Esophagus muscularis mucosa (tissue), 4 donors: Measurements from ENCODE around the gene S100A7. TPM values are rescaled to one million over a fixed set of nuclear protein-coding genes. Genes with fewer than 3 reads are reported as not detected.
"Not testable (repeated sequence)": the region's sequence is repeated elsewhere in the genome, so short reads cannot be mapped to it uniquely, and the experiment has no call there.

ENCODE experiments used
- DNase-seq: peaks from one replicate; pipeline ENCODE4 v3.0.0-alpha.2; 2017; ENCODE audit errors: extremely low spot score
- H3K27ac ChIP-seq, 4 donors: fragments of 200-600 bp; sonication (generic); replicated peaks in 1 of 4; 1 replicate in 3 of 4; 2 replicates in 1 of 4; pipeline ENCODE4 v1.5.1; 2016 to 2019; ENCODE audit warnings: mild to moderate bottlenecking in 1 of 4
- H3K27me3 ChIP-seq, 4 donors: fragments of 200-600 bp; sonication (generic); one replicate each; pipeline versions ENCODE4 v1.5.1 to v1.6.0; 2016 to 2019
- H3K36me3 ChIP-seq, 4 donors: fragments of 200-600 bp; sonication (generic); one replicate each; pipeline ENCODE4 v1.5.1; 2016 to 2019
- H3K4me1 ChIP-seq, 4 donors: fragments of 200-600 bp; sonication (generic); one replicate each; pipeline ENCODE4 v1.5.1; 2016 to 2019
- H3K4me3 ChIP-seq, 4 donors: fragments of 200-600 bp; sonication (generic); 1 replicate in 2 of 4; 2 replicates in 2 of 4; pipeline ENCODE4 v1.5.1; 2016 to 2019; ENCODE audit warnings: mild to moderate bottlenecking in 4 of 4, moderate library complexity in 1 of 4
- H3K9me3 ChIP-seq, 4 donors: fragments of 200-600 bp; sonication (generic); 1 replicate in 3 of 4; 2 replicates in 1 of 4; pipeline ENCODE4 v1.5.1; 2016 to 2019
- EP300 ChIP-seq: sonication (generic); formaldehyde crosslinking; IDR thresholded peaks from one replicate; pipeline ENCODE4 v1.6.1; 2017; ENCODE audit warnings: antibody characterized with exemption
- POLR2A ChIP-seq: fragments of 450-650 bp; IDR thresholded peaks from one replicate; pipeline ENCODE4 v1.6.1; 2017; ENCODE audit warnings: antibody characterized with exemption, moderate library complexity, mild to moderate bottlenecking, low read depth
- POLR2AphosphoS5 ChIP-seq, 2 donors: sonication (generic); formaldehyde crosslinking; IDR thresholded peaks; one replicate each; pipeline ENCODE4 v1.6.1; 2017; ENCODE audit warnings: antibody characterized with exemption in 2 of 2
- WGBS: methylation state at CpG from one replicate; pipeline ENCODE4 v1.1.5; 2018; 5-methylcytosine and 5-hydroxymethylcytosine counted together
- intact Hi-C: fragments of 100-400 bp; cut with DNase I; formaldehyde crosslinking; loops from one replicate; pipeline ENCODE4 v1.15.1; 2023
- total RNA-seq, 4 donors: library from RNA; depleted of rRNA; stranded (reverse); fragments of >200 nt; gene quantifications; one replicate each; pipeline versions ENCODE4 v1.1.0 to v1.2.1, GENCODE V29; 2016
- TF ChIP-seq, protein P1 (sequence below), 3 experiments: fragments of 200-600 bp in 2 of 3; fragments of 450-650 bp in 1 of 3; sonication (generic) in 2 of 3; IDR thresholded peaks; one replicate each; pipeline ENCODE4 v1.5.1; 2017 to 2019; ENCODE audit warnings: antibody characterized with exemption in 3 of 3, mild to moderate bottlenecking in 2 of 3, moderate library complexity in 1 of 3

S100A7 gene
- total RNA-seq, 4 donors from 2014 or later: not detected

DNA sequence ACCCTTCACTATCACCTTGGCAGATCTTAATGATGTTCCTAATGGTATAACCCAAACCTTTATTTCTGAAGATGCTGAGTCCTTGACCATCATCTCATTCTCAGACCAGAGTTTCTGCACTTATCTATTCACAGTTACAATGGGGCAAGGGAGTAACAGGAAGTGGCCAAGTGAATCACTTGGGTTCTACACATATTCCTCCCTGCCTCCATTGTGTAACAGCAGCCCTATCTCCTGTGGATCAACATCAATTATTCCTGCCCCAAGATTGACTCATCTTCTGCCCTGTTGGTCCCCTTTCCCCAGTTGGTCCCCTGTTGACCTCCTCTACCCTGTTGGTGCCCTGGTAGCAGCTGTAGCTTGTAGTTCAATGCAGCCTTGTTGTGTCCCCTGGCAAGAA is 10.3 kb upstream of the S100A7 start:
- H3K36me3 ChIP-seq: no peaks in the 10 kb centered on the region
- H3K27ac ChIP-seq: no peak overlapping the region
- intact Hi-C loops: no loop called here

DNA sequence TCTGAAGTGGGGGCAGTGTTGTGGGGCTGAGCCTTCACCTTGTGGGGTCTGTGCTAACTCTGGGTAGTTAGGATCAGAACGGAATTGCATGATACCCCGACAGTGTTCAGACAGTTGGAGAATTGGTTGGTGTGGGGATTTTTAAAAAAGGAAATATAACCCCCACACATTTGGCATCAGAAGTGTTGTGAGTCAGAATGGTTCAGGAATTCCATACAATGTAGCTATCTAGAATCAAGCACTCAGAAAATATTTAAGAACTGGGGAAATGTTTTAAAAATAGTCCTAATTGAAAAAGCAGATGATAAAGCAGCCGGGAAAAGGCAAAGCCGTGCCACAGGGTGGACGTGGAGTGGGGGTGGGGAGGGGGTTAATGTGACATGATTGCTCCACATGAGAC is 6.5 kb upstream of the S100A7 start:
- no peak overlapping the region for H3K4me3 ChIP-seq
- H3K9me3 ChIP-seq: peaks cover 0 to 12% (median 5%) of the 10 kb centered on the region in 4 donors
- TF ChIP-seq EP300 (no peak), POLR2AphosphoS5 (IDR thresholded peaks at IDR 0.05) (no peak), POLR2A (no peak)
- TF ChIP-seq, protein P1, sequence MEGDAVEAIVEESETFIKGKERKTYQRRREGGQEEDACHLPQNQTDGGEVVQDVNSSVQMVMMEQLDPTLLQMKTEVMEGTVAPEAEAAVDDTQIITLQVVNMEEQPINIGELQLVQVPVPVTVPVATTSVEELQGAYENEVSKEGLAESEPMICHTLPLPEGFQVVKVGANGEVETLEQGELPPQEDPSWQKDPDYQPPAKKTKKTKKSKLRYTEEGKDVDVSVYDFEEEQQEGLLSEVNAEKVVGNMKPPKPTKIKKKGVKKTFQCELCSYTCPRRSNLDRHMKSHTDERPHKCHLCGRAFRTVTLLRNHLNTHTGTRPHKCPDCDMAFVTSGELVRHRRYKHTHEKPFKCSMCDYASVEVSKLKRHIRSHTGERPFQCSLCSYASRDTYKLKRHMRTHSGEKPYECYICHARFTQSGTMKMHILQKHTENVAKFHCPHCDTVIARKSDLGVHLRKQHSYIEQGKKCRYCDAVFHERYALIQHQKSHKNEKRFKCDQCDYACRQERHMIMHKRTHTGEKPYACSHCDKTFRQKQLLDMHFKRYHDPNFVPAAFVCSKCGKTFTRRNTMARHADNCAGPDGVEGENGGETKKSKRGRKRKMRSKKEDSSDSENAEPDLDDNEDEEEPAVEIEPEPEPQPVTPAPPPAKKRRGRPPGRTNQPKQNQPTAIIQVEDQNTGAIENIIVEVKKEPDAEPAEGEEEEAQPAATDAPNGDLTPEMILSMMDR (IDR thresholded peaks at IDR 0.05): no peak
- intact Hi-C loops: no loop called here
- 41% methylated on average over 5 of the region's 5 CpGs for WGBS
- peaks cover 4 to 17% (median 12%) of the 10 kb centered on the region in 4 donors for H3K4me1 ChIP-seq
- DNase-seq: no peak
- peaks cover 0 to 11% (median 0%) of the 10 kb centered on the region in 4 donors for H3K27me3 ChIP-seq
- no peak overlapping the region for H3K27ac ChIP-seq
- H3K36me3 ChIP-seq: no peaks in the 10 kb centered on the region

More for the DNA sequence above, 10.3 kb upstream of the S100A7 start:
- Histone ChIP-seq H3K9me3 (peaks cover 0 to 18% (median 8%) of the 10 kb centered on the region in 4 donors), H3K4me3 (no peak overlapping the region), H3K4me1 (peaks cover 4 to 15% (median 10%) of the 10 kb centered on the region in 4 donors), H3K27me3 (peaks cover 0 to 7% (median 0%) of the 10 kb centered on the region in 4 donors)
- no peak for DNase-seq
- TF ChIP-seq POLR2AphosphoS5 (IDR thresholded peaks at IDR 0.05) (no peak), EP300 (no peak), POLR2A (no peak)
- TF ChIP-seq, protein P1 (IDR thresholded peaks at IDR 0.05): no peak

DNA sequence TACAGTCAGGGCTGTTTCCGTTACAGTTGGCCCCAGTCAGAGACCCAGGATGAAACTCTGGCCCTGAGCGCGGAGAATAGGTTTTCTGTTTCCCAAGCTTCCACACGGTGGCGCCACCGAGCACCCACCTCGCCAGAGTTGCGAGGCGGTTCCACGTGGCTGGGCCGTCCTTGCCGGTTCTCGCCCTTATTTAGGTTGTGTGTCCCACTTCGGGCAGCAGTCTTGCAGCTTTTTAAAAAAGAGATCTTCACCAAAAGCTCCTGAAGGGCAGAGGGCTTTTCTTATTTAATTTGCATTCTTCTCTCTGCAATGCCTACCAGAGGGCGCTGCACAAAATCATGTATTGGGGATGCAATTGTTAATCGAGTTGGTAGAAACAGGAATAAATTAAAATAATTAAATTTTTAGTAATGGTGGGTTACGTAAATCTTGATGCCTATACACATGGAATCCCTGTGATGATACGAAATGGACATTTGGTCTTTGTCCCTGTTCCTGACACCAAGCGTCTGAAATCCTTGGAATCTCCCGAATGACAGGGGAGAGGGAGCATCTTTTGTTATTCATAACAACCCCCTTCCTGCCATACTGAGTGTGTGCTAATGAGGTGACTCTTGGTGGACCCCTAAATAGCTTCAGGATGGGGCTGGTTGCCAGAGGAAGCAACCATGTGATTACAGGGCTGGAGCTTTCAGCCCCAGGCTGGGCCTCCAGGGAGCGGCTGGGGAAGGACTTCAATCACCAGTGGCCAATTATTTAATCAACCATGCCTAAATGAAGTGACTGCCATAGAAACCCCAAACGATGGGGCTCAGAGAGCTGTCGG is 5.6 kb upstream of the S100A7 start:
- no peak for DNase-seq
- peaks cover 0 to 11% (median 0%) of the 10 kb centered on the region in 4 donors for H3K27me3 ChIP-seq
- no peaks in the 10 kb centered on the region for H3K36me3 ChIP-seq
- H3K27ac ChIP-seq: no peak overlapping the region
- WGBS: 26% methylated on average over 23 of the region's 23 CpGs
- no peak for TF ChIP-seq EP300
- TF ChIP-seq POLR2AphosphoS5 (IDR thresholded peaks at IDR 0.05): peak in 1 of 2 donors; percentile 41
- TF ChIP-seq, protein P1 (IDR thresholded peaks at IDR 0.05): peak; percentile 77 to 83 (median 78)
- TF ChIP-seq POLR2A: no peak
- peaks cover 0 to 4% (median under 1%) of the 10 kb centered on the region in 4 donors for H3K9me3 ChIP-seq
- H3K4me3 ChIP-seq: no peak overlapping the region
- H3K4me1 ChIP-seq: peaks cover 4 to 17% (median 12%) of the 10 kb centered on the region in 4 donors
- intact Hi-C loops: loop anchor here (1.0 kb wide), 1 partner anchor 29 kb away; no protein-coding TSS in a partner anchor

DNA sequence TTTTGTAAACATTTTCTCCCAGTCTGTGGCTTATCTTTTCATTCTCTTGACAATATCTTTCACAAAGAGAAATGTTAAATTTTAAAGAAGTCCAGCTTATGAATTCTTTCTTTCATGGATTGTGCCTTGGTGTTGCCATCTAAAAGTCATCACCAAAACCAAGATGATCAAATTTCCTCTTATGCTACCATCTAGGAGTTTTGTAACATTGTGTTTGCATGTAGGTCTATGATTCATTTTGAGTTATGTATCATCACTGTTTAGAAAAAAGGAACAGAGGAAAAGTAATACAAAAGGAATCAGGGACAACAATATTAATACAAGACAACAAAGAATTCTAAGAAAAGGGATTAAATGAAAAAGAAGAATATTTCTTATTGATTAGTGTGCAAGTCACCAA is 2.3 kb upstream of the S100A7 start:
- intact Hi-C loops, H3K4me3 ChIP-seq, H3K36me3 ChIP-seq, H3K27ac ChIP-seq, DNase-seq, H3K9me3 ChIP-seq: not testable (repeated sequence)
- Histone ChIP-seq H3K4me1 (peaks cover 4 to 17% (median 12%) of the 10 kb centered on the region in 4 donors), H3K27me3 (peaks cover 0 to 21% (median 0%) of the 10 kb centered on the region in 4 donors)

DNA sequence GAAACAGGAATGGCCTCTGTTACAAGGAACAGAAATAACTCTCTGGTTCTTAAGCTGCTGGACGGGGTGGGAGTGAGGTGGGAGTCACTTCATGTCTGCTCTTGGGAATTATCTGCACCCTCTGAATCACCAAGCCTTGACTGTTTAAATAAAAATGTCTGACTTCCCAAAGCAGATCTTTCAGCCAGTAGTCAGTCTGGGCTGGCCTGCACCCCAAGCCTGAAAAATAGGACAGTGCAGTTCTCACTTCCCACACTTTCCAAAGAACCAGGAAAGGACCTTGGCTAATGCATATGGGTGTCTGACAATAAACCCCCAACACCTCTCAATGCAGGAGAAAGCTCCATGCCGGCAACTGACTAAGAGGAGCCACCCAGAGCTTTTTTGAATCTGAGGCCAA is 796 bp downstream of the S100A7 start:
- H3K9me3 ChIP-seq: no peaks in the 10 kb centered on the region
- H3K27ac ChIP-seq: no peak overlapping the region
- H3K4me3 ChIP-seq: no peak overlapping the region
- intact Hi-C loops: no loop called here
- no peak for DNase-seq
- TF ChIP-seq POLR2A (no peak), EP300 (no peak), POLR2AphosphoS5 (IDR thresholded peaks at IDR 0.05) (no peak)
- TF ChIP-seq, protein P1 (IDR thresholded peaks at IDR 0.05): no peak
- no peaks in the 10 kb centered on the region for H3K36me3 ChIP-seq
- no peaks in the 10 kb centered on the region for H3K4me1 ChIP-seq
- H3K27me3 ChIP-seq: peaks cover 0 to 13% (median 0%) of the 10 kb centered on the region in 4 donors
- 70% methylated on average over 2 of the region's 2 CpGs for WGBS
